ENCODE measurements around the gene CD300C.

DNA sequence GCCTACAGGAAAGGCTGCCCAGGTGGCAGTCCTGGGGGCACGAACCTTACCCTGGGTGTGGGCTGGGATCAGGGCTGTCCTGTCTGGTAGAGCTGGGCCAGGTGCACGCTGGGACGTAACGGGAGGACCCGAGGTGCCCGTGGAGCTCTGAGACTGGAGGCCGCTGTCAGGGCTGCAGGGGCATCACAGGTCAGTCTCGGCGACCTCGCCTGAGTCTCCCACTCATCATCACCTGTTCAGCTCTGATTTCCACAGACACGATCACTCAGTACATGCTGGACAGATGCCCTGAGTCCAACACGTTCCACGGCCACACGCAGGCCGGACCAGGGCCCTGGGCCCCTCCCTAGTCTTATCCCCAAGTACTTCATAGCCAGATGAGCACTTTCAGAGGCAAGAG is 4.7 kb upstream of the CD300C start:
- TF ChIP-seq, protein P1, sequence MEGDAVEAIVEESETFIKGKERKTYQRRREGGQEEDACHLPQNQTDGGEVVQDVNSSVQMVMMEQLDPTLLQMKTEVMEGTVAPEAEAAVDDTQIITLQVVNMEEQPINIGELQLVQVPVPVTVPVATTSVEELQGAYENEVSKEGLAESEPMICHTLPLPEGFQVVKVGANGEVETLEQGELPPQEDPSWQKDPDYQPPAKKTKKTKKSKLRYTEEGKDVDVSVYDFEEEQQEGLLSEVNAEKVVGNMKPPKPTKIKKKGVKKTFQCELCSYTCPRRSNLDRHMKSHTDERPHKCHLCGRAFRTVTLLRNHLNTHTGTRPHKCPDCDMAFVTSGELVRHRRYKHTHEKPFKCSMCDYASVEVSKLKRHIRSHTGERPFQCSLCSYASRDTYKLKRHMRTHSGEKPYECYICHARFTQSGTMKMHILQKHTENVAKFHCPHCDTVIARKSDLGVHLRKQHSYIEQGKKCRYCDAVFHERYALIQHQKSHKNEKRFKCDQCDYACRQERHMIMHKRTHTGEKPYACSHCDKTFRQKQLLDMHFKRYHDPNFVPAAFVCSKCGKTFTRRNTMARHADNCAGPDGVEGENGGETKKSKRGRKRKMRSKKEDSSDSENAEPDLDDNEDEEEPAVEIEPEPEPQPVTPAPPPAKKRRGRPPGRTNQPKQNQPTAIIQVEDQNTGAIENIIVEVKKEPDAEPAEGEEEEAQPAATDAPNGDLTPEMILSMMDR (IDR thresholded peaks at IDR 0.05): no peak
- TF ChIP-seq POLR2A (IDR thresholded peaks at IDR 0.05): no peak

Data from body of pancreas (tissue), 4 donors.